Measurements from ENCODE around the gene RRP9.

The RRP9 gene

DNA sequence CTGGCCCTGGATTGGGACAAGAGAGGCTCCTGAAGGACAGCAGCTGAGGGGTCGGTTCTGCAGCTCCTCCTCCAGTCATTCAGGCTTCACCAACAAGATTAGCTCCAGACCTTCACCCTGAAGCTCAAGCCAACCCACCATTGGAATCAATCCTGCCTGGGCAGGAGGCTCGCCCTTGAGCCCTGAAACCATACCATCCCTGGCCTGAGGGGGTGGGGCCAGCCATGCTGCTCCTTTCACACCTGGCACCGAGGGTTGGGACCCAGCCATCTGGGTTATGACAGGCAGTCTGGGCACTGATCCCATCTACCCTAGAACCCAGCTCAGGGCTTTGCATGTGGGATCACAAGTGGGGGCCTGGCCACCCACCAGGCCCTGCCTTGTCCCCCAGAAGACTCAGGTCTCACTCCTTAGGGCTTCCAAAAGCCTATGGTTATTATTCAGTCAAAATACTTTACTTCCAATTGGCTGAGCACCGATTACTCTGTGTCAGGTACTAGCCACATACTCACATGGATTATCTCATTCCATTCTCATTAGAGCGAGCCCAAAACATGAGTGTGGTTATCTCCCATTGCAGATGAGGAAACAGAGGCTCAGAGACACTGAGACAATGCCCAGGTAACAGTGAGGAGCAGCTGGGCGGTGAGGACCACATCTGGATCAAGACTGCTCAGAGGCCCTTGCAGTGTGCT, 29.0 kb upstream of the RRP9 start:
- no peak for DNase-seq

DNA sequence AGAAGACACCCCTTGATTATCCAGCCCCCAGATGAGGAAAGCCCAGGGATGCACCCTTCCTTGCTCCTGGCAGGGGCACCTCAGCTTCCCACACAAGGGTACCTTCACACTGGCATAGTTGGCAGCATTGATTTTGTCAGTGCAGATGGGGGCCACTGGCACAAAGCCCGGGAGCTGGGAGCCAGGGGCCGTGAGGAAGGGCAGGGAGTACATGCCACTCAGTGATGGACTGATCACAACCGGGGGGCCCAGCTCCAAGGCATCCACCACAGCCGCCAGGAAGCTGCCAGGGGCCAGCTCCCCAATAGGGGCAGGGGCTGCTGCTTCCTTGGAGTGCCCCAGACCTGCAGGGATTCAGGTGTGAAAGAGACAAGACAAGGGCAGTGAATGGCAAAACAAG, 28.1 kb upstream of the RRP9 start:
- DNase-seq = no peak

DNA sequence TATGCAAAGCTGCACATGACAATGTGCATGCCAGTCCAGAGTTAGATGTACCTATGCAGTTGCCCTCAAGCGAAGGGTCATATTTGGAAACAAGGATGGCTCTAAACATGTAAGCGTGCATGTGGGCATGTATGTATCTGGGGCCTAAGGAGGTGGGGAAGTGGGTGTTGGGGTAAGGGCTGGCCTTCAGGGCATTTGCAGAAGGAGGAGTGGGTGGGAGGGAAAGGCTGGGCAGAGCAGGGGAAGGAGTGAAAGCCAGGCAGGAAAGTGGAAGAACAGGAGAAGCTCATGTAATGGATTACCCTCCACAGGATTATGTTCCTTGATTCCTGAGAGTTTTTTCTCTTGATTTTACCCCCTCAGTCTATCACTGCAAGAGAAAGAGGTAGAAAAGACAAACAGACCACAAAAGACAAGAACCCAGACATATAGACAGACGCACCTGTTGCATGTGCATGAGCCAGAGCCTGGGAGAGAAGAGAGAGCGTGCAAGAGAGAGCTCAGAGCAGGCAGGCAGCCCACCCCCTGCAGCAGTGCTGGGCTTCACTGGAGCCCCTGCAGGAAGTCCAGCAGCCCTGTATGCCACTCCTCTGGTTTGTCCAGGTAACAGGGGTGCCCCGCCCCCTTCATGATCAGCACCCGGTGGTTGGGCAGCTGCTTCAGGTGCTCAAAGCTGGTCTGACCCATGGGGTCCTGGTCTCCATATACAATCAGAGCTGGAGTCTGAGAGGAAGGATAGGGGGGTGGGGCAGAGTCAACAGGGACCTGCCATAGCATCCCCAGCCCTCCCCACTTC, 27.4 kb upstream of the RRP9 start:
- DNase-seq = no peak

DNA sequence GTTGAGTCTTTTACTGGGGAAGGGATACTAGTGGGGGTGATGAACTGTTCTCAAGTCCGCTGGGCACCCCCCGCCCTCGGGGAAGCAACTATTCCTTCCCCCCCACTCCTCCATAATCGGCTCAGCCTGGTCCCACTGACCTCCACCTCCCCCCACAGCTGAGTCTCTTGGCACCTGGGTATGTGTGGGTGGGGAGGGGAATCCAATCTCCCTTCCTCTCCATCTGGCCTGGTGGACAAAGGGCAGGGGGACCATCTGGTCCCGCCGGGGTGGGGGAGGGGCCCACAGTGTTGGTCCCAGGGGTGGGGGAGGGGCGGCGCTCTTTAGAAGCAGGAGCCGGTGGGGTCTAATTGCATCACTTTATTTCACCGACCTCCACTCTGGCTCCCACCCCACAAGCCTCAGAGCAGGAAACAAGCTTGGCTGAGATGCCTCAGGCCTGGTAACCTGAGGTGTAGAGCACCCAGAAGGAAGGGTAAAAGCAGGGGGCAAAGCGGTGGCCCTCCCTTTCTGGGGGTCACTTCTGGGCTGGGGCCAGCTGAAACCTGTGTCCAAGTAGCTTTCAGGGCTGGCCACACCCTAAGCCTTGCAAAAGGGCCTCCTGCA, 26.6 kb upstream of the RRP9 start:
- peak; percentile 31 for DNase-seq

DNA sequence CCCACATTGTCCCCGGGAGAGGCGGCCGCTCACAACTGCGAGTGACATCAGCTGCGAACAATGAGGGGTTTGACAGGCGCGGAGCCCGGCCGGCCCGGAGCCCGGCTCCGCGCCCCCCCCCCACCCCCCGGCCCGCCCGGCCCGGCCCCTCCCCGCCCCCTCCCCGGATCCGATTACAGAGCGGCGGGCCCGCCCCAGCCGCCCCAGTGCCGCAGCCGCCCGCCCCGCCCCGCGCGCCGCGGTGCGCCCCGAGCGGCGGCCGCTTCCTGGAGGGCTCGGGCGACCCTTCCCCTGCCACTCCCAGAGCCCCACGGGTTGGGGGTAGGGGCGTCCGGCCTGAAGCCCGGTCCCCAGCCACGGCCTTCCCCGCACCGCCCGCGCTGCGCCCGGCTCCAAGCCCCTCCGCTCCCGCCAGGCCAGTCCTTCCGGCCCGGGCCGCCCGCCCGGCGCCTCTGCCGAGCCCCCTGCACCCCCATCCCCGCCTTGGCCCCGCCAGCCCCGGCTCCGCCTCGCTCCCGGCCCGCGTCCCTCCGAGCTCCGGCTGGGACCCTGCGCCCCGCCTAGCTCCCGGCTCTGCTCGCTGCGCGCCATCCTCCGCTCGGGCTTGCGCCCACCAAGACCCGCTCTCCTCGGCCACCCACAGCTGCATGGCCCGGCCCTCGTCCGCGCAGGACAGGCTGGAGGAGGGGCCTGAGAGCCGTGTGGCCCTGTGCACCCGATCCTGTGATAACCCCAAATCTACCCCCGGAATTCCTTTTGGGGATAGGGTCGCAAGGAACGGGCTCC, 25.9 kb upstream of the RRP9 start, which contains the start of gene PCBP4:
Gene PCBP4, minus strand, starts transcription at position 71 of the 786 bp plus-strand sequence. CDS start 6,214 bp downstream, outside the sequence.
- peak; percentile 67 for DNase-seq

GRCh38 chr3:51966922-51967383, 25.2 kb upstream of the RRP9 start:
- DNase-seq = no peak

GRCh38 chr3:51966486-51966885, 24.8 kb upstream of the RRP9 start:
- DNase-seq = no peak

GRCh38 chr3:51966016-51966415, 24.3 kb upstream of the RRP9 start:
- no peak for DNase-seq

DNA sequence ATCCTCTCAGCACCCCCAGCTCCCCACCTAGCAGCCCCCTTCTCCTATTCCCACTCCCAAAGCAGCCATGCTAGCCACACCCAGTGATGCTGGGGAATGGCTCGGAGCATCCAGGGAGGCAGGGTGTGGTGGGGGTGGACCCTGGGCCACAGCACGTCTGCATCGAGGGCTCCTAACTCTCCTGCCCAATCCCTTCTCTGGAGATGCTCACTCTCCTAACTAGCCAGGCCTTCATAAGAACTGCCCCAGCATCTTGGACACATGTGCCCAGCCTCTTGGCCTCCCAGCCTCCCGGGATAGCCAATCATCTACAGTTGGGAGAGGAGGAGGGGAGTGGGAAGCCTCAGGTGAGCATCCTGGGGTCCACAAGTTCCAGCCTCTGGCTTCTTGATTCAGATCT, 22.8 kb upstream of the RRP9 start:
- no peak for DNase-seq

DNA sequence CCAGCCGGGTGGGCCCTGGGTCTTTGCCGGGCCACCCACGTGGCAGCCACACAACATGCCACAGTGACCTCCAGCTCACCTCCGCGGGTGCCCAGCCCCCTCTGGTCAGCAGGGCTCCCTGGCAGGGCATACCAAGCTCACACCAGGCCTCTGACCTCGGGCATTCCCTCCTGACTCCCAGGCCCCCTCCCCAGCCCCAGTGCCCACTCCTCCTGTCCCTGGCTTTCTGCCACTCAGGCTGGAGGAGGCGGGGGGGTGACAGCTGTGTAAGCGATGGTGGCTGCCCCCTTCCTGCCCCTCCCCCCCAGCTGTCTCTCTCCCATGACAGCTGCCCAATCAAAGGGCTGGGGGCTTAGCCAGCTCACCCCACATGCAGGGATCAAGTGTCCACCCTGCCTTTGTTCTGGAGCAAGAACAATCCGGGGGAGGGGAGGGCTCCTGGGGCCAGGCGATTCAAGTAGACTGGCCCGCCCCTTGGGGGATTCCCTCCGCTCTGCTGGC, 22.3 kb upstream of the RRP9 start:
- DNase-seq = no peak

DNA sequence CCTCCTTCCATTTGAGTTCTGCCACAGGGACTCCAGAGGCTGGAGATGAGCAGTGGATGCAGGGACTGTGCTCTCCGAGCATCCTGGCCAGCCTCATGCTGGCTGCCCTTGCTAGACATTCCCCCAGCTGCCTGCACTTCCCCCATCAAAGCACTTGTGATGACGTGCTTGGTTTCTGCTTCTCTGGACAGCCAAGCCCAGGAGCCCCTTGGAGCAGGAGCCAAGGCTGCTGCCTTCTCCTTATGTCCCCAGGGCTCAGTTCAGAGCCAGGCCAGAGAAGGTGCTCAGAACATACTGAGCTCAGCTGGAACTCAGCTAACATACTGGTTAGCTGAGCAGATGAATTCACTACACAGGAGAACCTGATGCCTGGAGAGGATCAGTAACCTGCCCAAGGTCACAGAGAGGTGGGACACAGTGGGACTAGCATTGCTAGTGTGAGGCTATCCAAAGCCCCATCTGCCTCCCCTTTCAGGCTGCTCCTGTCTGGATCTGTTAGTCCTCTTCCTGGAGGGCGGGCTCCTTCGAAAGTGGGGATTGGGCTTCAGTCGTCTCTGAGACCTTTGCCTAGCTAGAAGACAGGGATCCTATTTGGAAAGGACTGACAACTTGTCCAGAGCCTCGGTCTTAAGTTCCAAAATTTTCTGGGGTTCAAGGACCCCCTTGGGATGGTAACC, 21.3 kb upstream of the RRP9 start:
- no peak for DNase-seq

GRCh38 chr3:51961602-51962569, 20.2 kb upstream of the RRP9 start:
- no peak for DNase-seq

DNA sequence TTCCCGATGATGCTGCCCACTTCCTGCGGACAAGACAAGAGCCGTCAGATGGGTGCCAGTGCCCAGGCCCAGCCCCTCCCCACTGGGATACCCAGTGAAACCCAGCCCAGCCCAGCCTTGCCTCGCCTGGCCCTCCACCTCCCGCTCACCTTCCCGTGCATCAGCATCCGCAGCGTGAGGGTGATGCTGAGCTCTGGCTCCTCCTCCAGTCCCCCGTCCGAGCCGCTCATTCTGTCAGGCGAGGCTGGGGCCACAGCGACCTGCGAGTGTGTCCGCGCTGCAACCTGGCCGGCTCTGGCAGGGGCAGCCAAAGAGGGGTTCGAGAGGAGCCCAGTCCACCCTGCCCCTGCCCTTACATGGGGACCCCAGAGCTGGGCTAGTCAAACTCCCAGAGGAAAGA, 19.3 kb upstream of the RRP9 start:
- DNase-seq = no peak

DNA sequence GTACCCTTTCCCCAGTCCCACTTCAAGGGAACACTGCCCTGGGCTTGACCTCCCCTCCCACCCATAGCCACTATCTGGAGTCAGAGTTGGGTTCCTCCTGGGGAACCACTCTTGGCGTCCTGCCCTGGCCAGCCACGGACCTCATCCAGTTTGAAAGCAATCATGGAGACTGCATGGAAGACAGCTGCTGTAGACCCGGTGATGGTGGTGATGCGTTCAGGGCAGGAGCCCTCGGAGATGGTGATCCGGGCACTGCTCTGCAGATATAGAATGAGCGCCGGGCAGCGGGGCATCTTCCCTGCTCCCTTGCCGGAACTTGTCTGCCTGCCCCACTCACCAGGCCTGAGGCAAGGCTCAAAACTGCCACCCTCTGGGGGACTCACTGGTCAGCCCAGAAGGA, 18.7 kb upstream of the RRP9 start:
- DNase-seq = no peak

GRCh38 chr3:51959651-51960050, 17.9 kb upstream of the RRP9 start:
- no peak for DNase-seq

DNA sequence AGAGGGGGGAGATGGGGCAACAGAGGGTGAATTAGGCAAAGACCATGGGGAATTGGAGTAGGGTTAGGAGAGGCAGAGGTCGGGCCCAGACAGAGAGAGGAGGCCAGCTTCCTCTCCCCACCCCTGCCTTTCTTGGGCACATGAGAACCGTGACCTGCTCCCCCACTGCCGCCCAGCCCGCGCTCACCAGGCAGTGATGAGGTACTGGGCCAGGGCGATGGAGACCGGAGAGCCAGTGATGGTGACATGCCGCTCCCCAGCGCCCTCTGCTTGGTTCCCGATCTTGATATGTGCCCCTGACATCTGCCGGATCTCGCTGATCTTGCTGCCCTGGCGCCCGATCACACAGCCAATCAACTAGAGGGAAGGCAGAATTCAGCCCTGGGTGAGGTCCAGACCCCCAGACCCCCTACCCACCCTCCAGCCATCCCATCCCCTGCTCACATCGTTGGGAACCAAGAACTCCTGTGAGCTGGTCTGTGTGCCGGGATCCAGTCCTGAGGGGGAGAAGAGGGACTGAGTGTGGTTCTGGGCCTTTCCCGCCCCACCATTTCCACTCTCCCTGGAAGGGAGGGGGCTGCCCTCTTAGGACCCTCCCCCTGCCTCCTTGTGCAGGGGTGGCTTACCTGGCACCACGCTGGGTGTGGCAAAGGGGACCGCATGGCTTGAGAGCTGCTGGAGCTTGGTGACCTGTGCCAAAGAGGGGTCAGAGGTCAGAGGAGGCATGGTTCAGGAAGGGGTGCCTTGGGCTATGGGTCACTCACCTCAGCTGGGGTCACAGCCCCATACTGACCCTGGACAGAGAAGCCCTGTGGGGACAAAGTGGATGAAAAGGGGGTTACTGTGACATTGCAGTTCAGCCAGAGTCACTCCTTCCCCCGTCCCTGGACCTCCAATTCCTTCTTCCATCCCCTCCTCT, 17.2 kb upstream of the RRP9 start:
- DNase-seq = no peak

GRCh38 chr3:51957520-51958205, 16.0 kb upstream of the RRP9 start:
- DNase-seq = no peak

DNA sequence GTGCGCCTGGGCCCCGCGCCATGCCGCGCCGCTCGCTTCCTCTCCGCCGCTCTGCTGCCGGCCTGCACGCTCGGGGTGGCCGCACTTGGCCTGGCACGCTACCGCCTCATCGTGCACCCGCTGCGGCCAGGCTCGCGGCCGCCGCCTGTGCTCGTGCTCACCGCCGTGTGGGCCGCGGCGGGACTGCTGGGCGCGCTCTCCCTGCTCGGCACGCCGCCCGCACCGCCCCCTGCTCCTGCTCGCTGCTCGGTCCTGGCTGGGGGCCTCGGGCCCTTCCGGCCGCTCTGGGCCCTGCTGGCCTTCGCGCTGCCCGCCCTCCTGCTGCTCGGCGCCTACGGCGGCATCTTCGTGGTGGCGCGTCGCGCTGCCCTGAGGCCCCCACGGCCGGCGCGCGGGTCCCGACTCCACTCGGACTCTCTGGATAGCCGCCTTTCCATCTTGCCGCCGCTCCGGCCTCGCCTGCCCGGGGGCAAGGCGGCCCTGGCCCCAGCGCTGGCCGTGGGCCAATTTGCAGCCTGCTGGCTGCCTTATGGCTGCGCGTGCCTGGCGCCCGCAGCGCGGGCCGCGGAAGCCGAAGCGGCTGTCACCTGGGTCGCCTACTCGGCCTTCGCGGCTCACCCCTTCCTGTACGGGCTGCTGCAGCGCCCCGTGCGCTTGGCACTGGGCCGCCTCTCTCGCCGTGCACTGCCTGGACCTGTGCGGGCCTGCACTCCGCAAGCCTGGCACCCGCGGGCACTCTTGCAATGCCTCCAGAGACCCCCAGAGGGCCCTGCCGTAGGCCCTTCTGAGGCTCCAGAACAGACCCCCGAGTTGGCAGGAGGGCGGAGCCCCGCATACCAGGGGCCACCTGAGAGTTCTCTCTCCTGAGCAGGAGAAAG, 14.4 kb upstream of the RRP9 start:
- no peak for DNase-seq
